Upper lobe of left lung (tissue), 4 donors: ENCODE data around the gene ABCD1.

Experiments used
- CTCF ChIP-seq, 6 experiments: fragments of 450-650 bp in 4 of 6; fragments of 200-600 bp in 2 of 6; sonication (generic) in 2 of 6; IDR thresholded peaks; one replicate each; pipeline ENCODE4 v1.5.1; 2016 to 2019; ENCODE audit warnings: antibody characterized with exemption in 6 of 6
- EP300 ChIP-seq, 4 donors: sonication (generic); formaldehyde crosslinking; IDR thresholded peaks; one replicate each; pipeline ENCODE4 v1.5.1; 2017; ENCODE audit warnings: antibody characterized with exemption in 4 of 4, control low read depth in 2 of 4

- TF ChIP-seq CTCF (IDR thresholded peaks at IDR 0.05) (no peak), EP300 (IDR thresholded peaks at IDR 0.05) (no peak)
Measured at GRCh38 chrX:153692611-153693156, 32.0 kb upstream of the ABCD1 start.
